NCI-H2196 treated with DMSO at 0.1 percent for 48 hours (cell line): ENCODE results near the gene MFSD6.

Experiments used
- DNase-seq: peaks from one replicate; lab custom pipeline; 2025; ENCODE audit not compliant: unreplicated experiment; lab: John Stamatoyannopoulos, UW

Gene MFSD6

GRCh38 chr2:190529486-190530247 is 121.5 kb downstream of the MFSD6 start:
- DNase-seq: no peak

GRCh38 chr2:190530248-190530900 is 122.2 kb downstream of the MFSD6 start:
- no peak for DNase-seq

- no peak for DNase-seq
Measured at GRCh38 chr2:190532581-190532980, 124.4 kb downstream of the MFSD6 start.

- DNase-seq: no peak
Measured at GRCh38 chr2:190533175-190533967, 125.2 kb downstream of the MFSD6 start.

- DNase-seq: no peak
Measured at GRCh38 chr2:190533968-190534309, 125.8 kb downstream of the MFSD6 start.

GRCh38 chr2:190534310-190535120 is 126.4 kb downstream of the MFSD6 start, which contains the start of gene NEMP2:
Gene NEMP2, minus strand, starts transcription at chr2:190534722. Its CDS starts 67 bp downstream, at chr2:190534655.
- peak; percentile 78 for DNase-seq

- no peak for DNase-seq
Measured at GRCh38 chr2:190535121-190535439, 126.9 kb downstream of the MFSD6 start.

- DNase-seq: no peak
Measured at GRCh38 chr2:190535586-190535985, 127.4 kb downstream of the MFSD6 start.

- DNase-seq: no peak
Measured at GRCh38 chr2:190537765-190538164, 129.6 kb downstream of the MFSD6 start.

GRCh38 chr2:190538201-190538600 is 130.0 kb downstream of the MFSD6 start:
- no peak for DNase-seq

- DNase-seq: no peak
Measured at GRCh38 chr2:190540048-190540447, 131.9 kb downstream of the MFSD6 start.

GRCh38 chr2:190545093-190545492 is 136.9 kb downstream of the MFSD6 start:
- DNase-seq: no peak

- DNase-seq: no peak
Measured at GRCh38 chr2:190545555-190546385, 137.6 kb downstream of the MFSD6 start.

- DNase-seq: no peak
Measured at GRCh38 chr2:190546734-190547133, 138.6 kb downstream of the MFSD6 start.

- no peak for DNase-seq
Measured at GRCh38 chr2:190547886-190548285, 139.7 kb downstream of the MFSD6 start.

GRCh38 chr2:190550137-190550536 is 142.0 kb downstream of the MFSD6 start:
- DNase-seq: no peak
